H1 (cell line): Measurements from ENCODE around the gene FAM149A. TPM values are rescaled to one million over a fixed set of nuclear protein-coding genes. Genes with fewer than 3 reads are reported as not detected.

Source experiments
- CTCF ChIA-PET: fragments of 300-600 bp; sonication (Branson Sonifier 250); formaldehyde crosslinking; loops from one replicate; lab custom pipeline; 2021; ENCODE audit not compliant: partially characterized antibody; lab: Charles Lee
- POLR2A ChIA-PET: fragments of 300-600 bp; sonication (Branson Sonifier 250); formaldehyde crosslinking; loops from one replicate; lab custom pipeline; 2021; ENCODE audit warnings: inconsistent platforms; ENCODE audit not compliant: partially characterized antibody; lab: Charles Lee
- DNase-seq, 2 experiments: peaks; one replicate each; pipeline versions ENCODE4 v3.0.0 to v3.0.0-alpha.2; 2010 to 2022; ENCODE audit warnings: low spot score in 2 of 2, low read depth in 1 of 2, mixed read lengths in 1 of 2
- FAIRE-seq: peaks from 2 replicates; lab custom pipeline; 2011; peaks lifted over from hg19 to GRCh38; lab: Jason Lieb, UNC
- H2AFZ ChIP-seq: 2 replicates; pipeline ENCODE4 v1.8.1; 2012; ENCODE audit warnings: low read length, inconsistent platforms
- H2AK5ac ChIP-seq: 2 replicates; pipeline ENCODE4 v1.6.1; 2013; ENCODE audit warnings: low read depth, low read length
- H2BK120ac ChIP-seq: replicated peaks from 2 replicates; pipeline ENCODE3; 2013; ENCODE audit warnings: low read depth, low read length, inconsistent platforms
- H2BK12ac ChIP-seq: 2 replicates; pipeline ENCODE4 v1.6.1; 2013; ENCODE audit warnings: low read depth, low read length
- H2BK15ac ChIP-seq: 2 replicates; pipeline ENCODE4 v1.6.1; 2013; ENCODE audit warnings: low read length
- H2BK20ac ChIP-seq: 2 replicates; pipeline ENCODE4 v1.6.1; 2013; ENCODE audit warnings: low read length
- H2BK5ac ChIP-seq: 2 replicates; pipeline ENCODE4 v1.6.1; 2013; ENCODE audit warnings: low read depth, low read length
- H3K14ac ChIP-seq: 2 replicates; pipeline ENCODE4 v1.6.1; 2013; ENCODE audit warnings: inconsistent platforms; ENCODE audit not compliant: insufficient read length
- H3K18ac ChIP-seq: 2 replicates; pipeline ENCODE4 v1.6.1; 2013; ENCODE audit warnings: low read length; ENCODE audit errors: extremely low read depth
- H3K23ac ChIP-seq: 2 replicates; pipeline ENCODE4 v1.6.1; 2013; ENCODE audit warnings: inconsistent platforms; ENCODE audit not compliant: insufficient read length
- H3K23me2 ChIP-seq: 2 replicates; pipeline ENCODE4 v1.6.1; 2013; ENCODE audit warnings: low read depth, low read length
- H3K27ac ChIP-seq: 2 replicates; pipeline ENCODE4 v1.6.1; 2011; ENCODE audit warnings: low read depth, low read length, inconsistent platforms
- H3K27me3 ChIP-seq, 4 experiments: replicated peaks in 1 of 4; 1 replicate in 1 of 4; 2 replicates in 3 of 4; pipeline versions ENCODE4 v1.6.1 to v1.8.1; 2011 to 2013; ENCODE audit warnings: low read length in 3 of 4, mild to moderate bottlenecking in 3 of 4, inconsistent platforms in 2 of 4, mixed read lengths in 2 of 4, moderate library complexity in 1 of 4; ENCODE audit not compliant: control insufficient read depth in 3 of 4, insufficient read depth in 3 of 4; ENCODE audit errors: extremely low read depth in 1 of 4
- H3K36me3 ChIP-seq, 4 experiments: 2 replicates each; pipeline versions ENCODE4 v1.6.1 to v1.8.1; 2011 to 2013; ENCODE audit warnings: mild to moderate bottlenecking in 4 of 4, low read length in 3 of 4, moderate library complexity in 2 of 4, control low read depth in 1 of 4, inconsistent platforms in 1 of 4; ENCODE audit not compliant: insufficient read depth in 4 of 4, control insufficient read depth in 2 of 4
- H3K4ac ChIP-seq: replicated peaks from 2 replicates; pipeline ENCODE3; 2013; ENCODE audit warnings: low read length, low read depth, mixed read lengths, inconsistent platforms; ENCODE audit not compliant: insufficient read length
- H3K4me1 ChIP-seq, 4 experiments: replicated peaks in 1 of 4; 1 replicate in 1 of 4; 2 replicates in 3 of 4; pipeline versions ENCODE4 v1.6.1 to v1.8.1; 2011 to 2013; ENCODE audit warnings: low read length in 3 of 4, inconsistent platforms in 2 of 4, mixed read lengths in 1 of 4; ENCODE audit not compliant: insufficient read depth in 4 of 4, control insufficient read depth in 3 of 4
- H3K4me2 ChIP-seq, 2 experiments: 2 replicates each; pipeline versions ENCODE4 v1.6.1 to v1.8.1; 2011 to 2013; ENCODE audit warnings: low read depth in 2 of 2, low read length in 2 of 2, control low read depth in 1 of 2, inconsistent platforms in 1 of 2, mild to moderate bottlenecking in 1 of 2; ENCODE audit not compliant: insufficient read depth in 1 of 2
- H3K4me3 ChIP-seq, 4 experiments: fragments of 200-600, 300-600 bp in 1 of 4; sonication (generic), shearing (Covaris generic), sonication (Bioruptor Twin) in 1 of 4; 2 replicates each; pipeline versions ENCODE4 v1.5.1 to v1.8.1; 2011 to 2016; ENCODE audit warnings: low read length in 4 of 4, low read depth in 3 of 4, control low read depth in 2 of 4, inconsistent platforms in 2 of 4, mild to moderate bottlenecking in 2 of 4, mixed read lengths in 1 of 4, moderate library complexity in 1 of 4; ENCODE audit not compliant: insufficient read depth in 2 of 4; ENCODE audit errors: extremely low read depth in 1 of 4
- H3K56ac ChIP-seq: replicated peaks from 2 replicates; pipeline ENCODE3; 2013; ENCODE audit warnings: low read depth, mild to moderate bottlenecking, mixed read lengths, low read length, inconsistent platforms; ENCODE audit not compliant: insufficient read length
- H3K79me1 ChIP-seq: 2 replicates; pipeline ENCODE4 v1.6.1; 2013; ENCODE audit warnings: low read depth, low read length, control low read depth
- H3K79me2 ChIP-seq, 2 experiments: 2 replicates each; pipeline versions ENCODE4 v1.6.1 to v1.8.1; 2012 to 2013; ENCODE audit warnings: low read length in 2 of 2, mild to moderate bottlenecking in 2 of 2, inconsistent platforms in 1 of 2; ENCODE audit not compliant: insufficient read depth in 2 of 2, control insufficient read depth in 1 of 2
- H3K9ac ChIP-seq, 4 experiments: replicated peaks in 1 of 4; 1 replicate in 1 of 4; 2 replicates in 3 of 4; pipeline versions ENCODE4 v1.6.1 to v1.8.1; 2011 to 2013; ENCODE audit warnings: low read depth in 3 of 4, low read length in 3 of 4, control low read depth in 2 of 4, mild to moderate bottlenecking in 2 of 4, moderate library complexity in 2 of 4, inconsistent platforms in 1 of 4; ENCODE audit errors: extremely low read depth in 1 of 4
- H3K9me3 ChIP-seq, 2 experiments: 2 replicates each; pipeline versions ENCODE4 v1.6.1 to v1.8.1; 2012 to 2013; ENCODE audit warnings: mild to moderate bottlenecking in 2 of 2, moderate library complexity in 2 of 2, control low read depth in 1 of 2, inconsistent platforms in 1 of 2, low read depth in 1 of 2, low read length in 1 of 2, mixed read lengths in 1 of 2; ENCODE audit not compliant: insufficient read depth in 2 of 2
- H4K20me1 ChIP-seq, 2 experiments: replicated peaks in 1 of 2; 2 replicates each; pipeline versions ENCODE3 to v1.8.1; 2011 to 2013; ENCODE audit warnings: inconsistent platforms in 2 of 2, low read length in 2 of 2, mild to moderate bottlenecking in 1 of 2; ENCODE audit not compliant: insufficient read depth in 2 of 2, control insufficient read depth in 1 of 2
- H4K5ac ChIP-seq: 2 replicates; pipeline ENCODE4 v1.6.1; 2013; ENCODE audit warnings: low read length, low read depth, mixed read lengths, inconsistent platforms; ENCODE audit not compliant: insufficient read length
- H4K8ac ChIP-seq: 2 replicates; pipeline ENCODE4 v1.8.0; 2013; ENCODE audit warnings: mild to moderate bottlenecking, moderate library complexity, low read length, inconsistent platforms; ENCODE audit not compliant: insufficient read depth; ENCODE audit errors: extremely low read depth
- H4K91ac ChIP-seq: replicated peaks from 2 replicates; pipeline ENCODE3; 2013; ENCODE audit warnings: low read length, mixed read lengths, inconsistent platforms; ENCODE audit not compliant: insufficient read length
- BACH1 ChIP-seq: IDR thresholded peaks from 2 replicates; pipeline ENCODE4 v1.6.1; 2012; ENCODE audit warnings: low read length, improper control_type of control experiment
- EZH2 ChIP-seq: fragments of 200-600 bp; sonication (generic); IDR thresholded peaks from 2 replicates; pipeline ENCODE4 v1.7.1; 2012; ENCODE audit warnings: low read depth, mild to moderate bottlenecking, moderate library complexity, low read length, inconsistent platforms; ENCODE audit not compliant: severe bottlenecking
- GTF2F1 ChIP-seq: IDR thresholded peaks from 2 replicates; pipeline ENCODE4 v1.6.1; 2012; ENCODE audit warnings: low read depth, low read length, improper control_type of control experiment, borderline replicate concordance
- JUND ChIP-seq: IDR thresholded peaks from 2 replicates; pipeline ENCODE4 v1.6.1; 2011; ENCODE audit warnings: mild to moderate bottlenecking, improper control_type of control experiment, low read length
- SP4 ChIP-seq: IDR thresholded peaks from 2 replicates; pipeline ENCODE4 v1.6.1; 2012; ENCODE audit warnings: low read length, inconsistent platforms
- SUZ12 ChIP-seq: fragments of 200-600 bp; sonication (generic); IDR thresholded peaks from 2 replicates; pipeline ENCODE4 v1.6.1; 2012; ENCODE audit warnings: mild to moderate bottlenecking, inconsistent platforms, low read length, moderate library complexity, mixed read lengths
- WGBS, 2 experiments: shearing (Covaris generic) in 1 of 2; methylation state at CpG; one replicate each; pipeline versions ENCODE4 v1.1.6 to v1.1.7; 2013 to 2015; ENCODE audit warnings: low lambda C conversion rate in 2 of 2, mixed read lengths in 2 of 2, inconsistent platforms in 1 of 2, low coverage in 1 of 2, missing lambda C conversion rate in 1 of 2; ENCODE audit not compliant: insufficient replicate concordance in 2 of 2, insufficient coverage in 1 of 2, insufficient read length in 1 of 2; ENCODE audit errors: extremely low coverage in 1 of 2, missing lambda C conversion rate in 1 of 2; 5-methylcytosine and 5-hydroxymethylcytosine counted together
- polyA plus RNA-seq, 7 experiments: library from polyadenylated mRNA; depleted of rRNA in 3 of 7; stranded (reverse) in 5 of 7; unstranded in 2 of 7; fragments of >200 nt in 5 of 7; fragments of 200-250 nt in 2 of 7; gene quantifications; 1 replicate in 5 of 7; 2 replicates in 1 of 7; 4 replicates in 1 of 7; pipeline versions ENCODE4 v1.2.1 to v1.2.3, GENCODE V29; 2011 to 2013; ENCODE audit warnings: missing spikeins in 2 of 7, mixed read lengths in 2 of 7
- total RNA-seq: library from RNA; stranded (reverse); fragmentation: NEBNext Ultra II Directional; extraction: Animal tissue kit (Norgen Biotek cat#: 25700); gene quantifications from 2 replicates; pipeline ENCODE4 v1.2.1, GENCODE V29; 2021
- TF ChIP-seq, protein P1 (sequence below): IDR thresholded peaks from 2 replicates; pipeline ENCODE4 v1.6.1; 2012; ENCODE audit warnings: inconsistent platforms
- TF ChIP-seq, protein P2 (sequence below): IDR thresholded peaks from 2 replicates; pipeline ENCODE4 v1.6.1; 2012; ENCODE audit warnings: inconsistent platforms

Gene FAM149A
- total and polyA plus RNA-seq, 2 of the 8 experiments (the other 6 are each of a cell fraction or from before 2014, with no cell fraction given), result 6.1 to 8.5 TPM

DNA sequence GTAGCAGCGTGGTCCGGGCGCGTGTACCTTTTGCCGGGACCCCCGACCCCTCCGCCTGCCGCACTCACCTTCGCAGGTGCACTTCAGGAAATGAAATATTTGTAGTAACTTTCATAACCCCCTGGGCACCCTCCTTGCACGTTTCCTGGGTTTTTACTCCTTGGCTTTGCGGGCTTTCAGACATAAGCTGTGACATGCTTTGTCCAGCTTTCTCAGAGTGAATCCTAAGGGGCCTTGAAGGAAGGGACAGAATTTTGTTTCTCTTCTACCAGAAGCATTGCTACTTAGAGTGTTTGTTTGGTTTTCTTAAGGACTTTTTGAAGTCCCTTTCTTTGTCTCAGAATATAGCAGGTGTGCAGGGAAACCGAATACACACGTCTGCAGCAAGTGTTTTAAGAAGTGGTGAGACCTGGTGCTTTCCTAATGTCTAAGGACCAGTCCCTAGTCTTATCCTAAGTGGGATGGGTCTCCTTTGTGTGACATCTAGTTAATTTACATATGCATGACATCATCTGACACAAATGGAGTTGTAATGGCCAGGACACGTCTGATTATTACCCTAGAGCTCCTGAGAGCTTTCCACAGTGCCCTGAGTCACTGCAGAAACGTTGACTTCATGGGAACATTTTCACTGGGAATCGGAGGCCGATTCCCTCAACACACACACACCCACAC, 1.3 kb downstream of the FAM149A start:
- POLR2A ChIA-PET, result interaction anchor here (1.0 to 2.2 kb wide), 2 partner anchors 24 to 27 kb away, joined by 3 to 9 read pairs; no protein-coding TSS in a partner anchor
- Histone ChIP-seq H3K36me3 (no peaks in the 10 kb centered on the region), H3K79me1 (no peaks in the 10 kb centered on the region), H3K14ac (no peak overlapping the region), H3K4me2 (peak overlapping the region; percentile 76 to 88), H3K79me2 (no peaks in the 10 kb centered on the region), H2BK20ac (no peak overlapping the region), H4K5ac (no peak overlapping the region), H3K9me3 (no peaks in the 10 kb centered on the region), H4K20me1 (peaks cover 0 to 2% of the 10 kb centered on the region in 2 experiments), H3K18ac (no peak overlapping the region), H2BK120ac (no peak overlapping the region), H2BK5ac (no peak overlapping the region), H2BK15ac (no peak overlapping the region), H3K27ac (no peak overlapping the region), H3K23me2 (peaks cover 7% of the 10 kb centered on the region; the same call in 1 of the 2 replicates), H2AFZ (0 out of 2 replicates have a peak overlapping the region, but pooled peaks have one; percentile 21), H3K56ac (no peak overlapping the region), H3K9ac (peak overlapping the region in 1 of 4 experiments; percentile 64; a peak in 4 of 7 replicates), H4K91ac (no peak overlapping the region), H3K23ac (no peak overlapping the region), H3K4ac (no peak overlapping the region), H3K27me3 (peaks cover 7 to 35% (median 27%) of the 10 kb centered on the region in 4 experiments; a peak in 6 of 7 replicates), H3K4me3 (peak overlapping the region; percentile 39 to 67 (median 44)), H2BK12ac (no peak overlapping the region; the same call in 1 of the 2 replicates), H4K8ac (peak overlapping the region; percentile 57; the same call in 1 of the 2 replicates), H2AK5ac (no peak overlapping the region; the same call in 1 of the 2 replicates), H3K4me1 (peaks cover 0 to 10% (median 4%) of the 10 kb centered on the region in 4 experiments; a peak in 4 of 7 replicates)
- CTCF ChIA-PET, result interaction anchor here (0.8 to 5.5 kb wide), 5 partner anchors 11 to 70 kb away, joined by 3 to 16 read pairs (median 3); no protein-coding TSS in a partner anchor
- FAIRE-seq, result peak; percentile 13
- no peak for DNase-seq
- 28% methylated on average over 17 of the region's 17 CpGs; no CpG with 5 or more reads in 1 of the 2 experiments for WGBS, 2 experiments
- TF ChIP-seq EZH2 (peak; percentile 54), SUZ12 (peak; percentile 15; the same call in 1 of the 2 replicates), SP4 (no peak), GTF2F1 (no peak), BACH1 (no peak), JUND (peak; percentile 64; the same call in 1 of the 2 replicates)
- TF ChIP-seq, protein P1, sequence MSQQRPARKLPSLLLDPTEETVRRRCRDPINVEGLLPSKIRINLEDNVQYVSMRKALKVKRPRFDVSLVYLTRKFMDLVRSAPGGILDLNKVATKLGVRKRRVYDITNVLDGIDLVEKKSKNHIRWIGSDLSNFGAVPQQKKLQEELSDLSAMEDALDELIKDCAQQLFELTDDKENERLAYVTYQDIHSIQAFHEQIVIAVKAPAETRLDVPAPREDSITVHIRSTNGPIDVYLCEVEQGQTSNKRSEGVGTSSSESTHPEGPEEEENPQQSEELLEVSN, result peak; percentile 71; the same call in 1 of the 2 replicates
- TF ChIP-seq, protein P2, sequence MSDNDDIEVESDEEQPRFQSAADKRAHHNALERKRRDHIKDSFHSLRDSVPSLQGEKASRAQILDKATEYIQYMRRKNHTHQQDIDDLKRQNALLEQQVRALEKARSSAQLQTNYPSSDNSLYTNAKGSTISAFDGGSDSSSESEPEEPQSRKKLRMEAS, result peak; percentile 79
